CD4-positive, alpha-beta T cell treated with Interleukin-17A for 1 hour (primary cell): ENCODE measurements around the gene MRPL16.
"Not testable (repeated sequence)": the region's sequence is repeated elsewhere in the genome, so short reads cannot be mapped to it uniquely, and the experiment has no call there.

Experiments used
- DNase-seq: peaks from one replicate; pipeline ENCODE4 v3.0.0-alpha.2; 2020

MRPL16 gene

GRCh38 chr11:59810189-59810910 lies at the start of gene MRPL16:
MRPL16 (minus strand) TSS chr11:59810778; CDS start chr11:59810658, 120 bp downstream.
- peak; percentile 94 for DNase-seq

GRCh38 chr11:59859673-59860072 lies 49.1 kb upstream of the MRPL16 start:
- no peak for DNase-seq

GRCh38 chr11:59857439-59858434 lies 47.2 kb upstream of the MRPL16 start:
- DNase-seq: peak; percentile 47

- no peak for DNase-seq
Measured at GRCh38 chr11:59854871-59855270, 44.3 kb upstream of the MRPL16 start.

GRCh38 chr11:59851416-59851815 lies 40.8 kb upstream of the MRPL16 start:
- not testable (repeated sequence) for DNase-seq

GRCh38 chr11:59849551-59849950 lies 39.0 kb upstream of the MRPL16 start:
- DNase-seq: not testable (repeated sequence)

GRCh38 chr11:59849129-59849528 lies 38.6 kb upstream of the MRPL16 start:
- DNase-seq: no peak

GRCh38 chr11:59848439-59848838 lies 37.9 kb upstream of the MRPL16 start:
- not testable (repeated sequence) for DNase-seq

- DNase-seq: no peak
Measured at GRCh38 chr11:59847626-59848025, 37.0 kb upstream of the MRPL16 start.

GRCh38 chr11:59846556-59846955 lies 36.0 kb upstream of the MRPL16 start:
- no peak for DNase-seq

- no peak for DNase-seq
Measured at GRCh38 chr11:59845399-59845798, 34.8 kb upstream of the MRPL16 start, which contains the start of gene CBLIF. CBLIF (minus strand) TSS chr11:59845499; CDS start chr11:59845453, 46 bp downstream.

- no peak for DNase-seq
Measured at GRCh38 chr11:59842316-59842715, 31.7 kb upstream of the MRPL16 start.

- DNase-seq: no peak
Measured at GRCh38 chr11:59841514-59841913, 30.9 kb upstream of the MRPL16 start.

- no peak for DNase-seq
Measured at GRCh38 chr11:59839615-59840014, 29.0 kb upstream of the MRPL16 start.

- no peak for DNase-seq
Measured at GRCh38 chr11:59833602-59834001, 23.0 kb upstream of the MRPL16 start.

GRCh38 chr11:59829358-59829757 lies 18.8 kb upstream of the MRPL16 start:
- DNase-seq: no peak

- peak; percentile 60 for DNase-seq
Measured at GRCh38 chr11:59822989-59823566, 12.5 kb upstream of the MRPL16 start.

GRCh38 chr11:59818572-59818971 lies 8.0 kb upstream of the MRPL16 start:
- DNase-seq: no peak

- not testable (repeated sequence) for DNase-seq
Measured at GRCh38 chr11:59816434-59816833, 5.9 kb upstream of the MRPL16 start.

GRCh38 chr11:59815754-59816153 lies 5.2 kb upstream of the MRPL16 start:
- no peak for DNase-seq

GRCh38 chr11:59814021-59814420 lies 3.4 kb upstream of the MRPL16 start:
- DNase-seq: no peak

GRCh38 chr11:59813364-59813763 lies 2.8 kb upstream of the MRPL16 start:
- DNase-seq: no peak

GRCh38 chr11:59812220-59812619 lies 1.6 kb upstream of the MRPL16 start:
- DNase-seq: no peak
